Measurements from ENCODE around the gene RPRD2.
"Not testable (repeated sequence)": the region's sequence is repeated elsewhere in the genome, so short reads cannot be mapped to it uniquely, and the experiment has no call there.

RPRD2 gene

GRCh38 chr1:150392627-150393026 lies 28.7 kb downstream of the RPRD2 start:
- Histone ChIP-seq H3K4me1 (peaks cover 0 to 10% (median 0%) of the 10 kb centered on the region in 4 donors), H3K27ac (no peak overlapping the region), H3K4me3 (no peak overlapping the region), H3K27me3 (no peaks in the 10 kb centered on the region), H3K9me3 (no peaks in the 10 kb centered on the region), H3K36me3 (peaks cover 0 to 4% (median 0%) of the 10 kb centered on the region in 3 donors)
- intact Hi-C loops (cut with DNase I; ENCODE audit: low total_unique reads): no loop called here
- no peak for DNase-seq
- TF ChIP-seq CTCF (IDR thresholded peaks at IDR 0.05): no peak

- intact Hi-C loops (cut with DNase I; ENCODE audit: low total_unique reads); H3K4me3 ChIP-seq; H3K27ac ChIP-seq; H3K4me1 ChIP-seq; H3K9me3 ChIP-seq; DNase-seq; H3K27me3 ChIP-seq; H3K36me3 ChIP-seq: not testable (repeated sequence)
These were observed 31.2 kb downstream of the RPRD2 start for GRCh38 chr1:150395115-150395514.

- no peak for DNase-seq
- Histone ChIP-seq H3K27ac (no peak overlapping the region), H3K27me3 (no peaks in the 10 kb centered on the region), H3K4me1 (no peaks in the 10 kb centered on the region), H3K36me3 (peaks cover 0 to 4% (median 0%) of the 10 kb centered on the region in 3 donors), H3K4me3 (no peak overlapping the region), H3K9me3 (no peaks in the 10 kb centered on the region)
- TF ChIP-seq CTCF (IDR thresholded peaks at IDR 0.05): no peak
- intact Hi-C loops (cut with DNase I; ENCODE audit: low total_unique reads): no loop called here
These were observed 33.6 kb downstream of the RPRD2 start for GRCh38 chr1:150397392-150398032.

GRCh38 chr1:150404465-150404864 lies 40.5 kb downstream of the RPRD2 start:
- DNase-seq: no peak
- no peak overlapping the region for H3K27ac ChIP-seq
- H3K4me1 ChIP-seq: peaks cover 0 to 17% (median 6%) of the 10 kb centered on the region in 4 donors
- H3K9me3 ChIP-seq: no peaks in the 10 kb centered on the region
- no peak overlapping the region for H3K4me3 ChIP-seq
- H3K27me3 ChIP-seq: no peaks in the 10 kb centered on the region
- H3K36me3 ChIP-seq: no peaks in the 10 kb centered on the region
- TF ChIP-seq CTCF (IDR thresholded peaks at IDR 0.05): no peak
- intact Hi-C loops (cut with DNase I; ENCODE audit: low total_unique reads): no loop called here

- intact Hi-C loops (cut with DNase I; ENCODE audit: low total_unique reads): no loop called here
- no peak for TF ChIP-seq CTCF (IDR thresholded peaks at IDR 0.05)
- Histone ChIP-seq H3K36me3 (no peaks in the 10 kb centered on the region), H3K9me3 (no peaks in the 10 kb centered on the region), H3K27me3 (no peaks in the 10 kb centered on the region), H3K27ac (no peak overlapping the region), H3K4me1 (peaks cover 0 to 22% (median 10%) of the 10 kb centered on the region in 4 donors), H3K4me3 (no peak overlapping the region)
- DNase-seq: no peak
These were observed 41.7 kb downstream of the RPRD2 start for GRCh38 chr1:150405660-150406059.

GRCh38 chr1:150406483-150406882 lies 42.5 kb downstream of the RPRD2 start:
- H3K36me3 ChIP-seq: no peaks in the 10 kb centered on the region
- no peak overlapping the region for H3K4me3 ChIP-seq
- peaks cover 0 to 22% (median 10%) of the 10 kb centered on the region in 4 donors for H3K4me1 ChIP-seq
- no peak overlapping the region for H3K27ac ChIP-seq
- intact Hi-C loops (cut with DNase I; ENCODE audit: low total_unique reads): no loop called here
- DNase-seq: no peak
- no peaks in the 10 kb centered on the region for H3K27me3 ChIP-seq
- TF ChIP-seq CTCF (IDR thresholded peaks at IDR 0.05): no peak
- no peaks in the 10 kb centered on the region for H3K9me3 ChIP-seq
